Measurements from ENCODE around the gene SH3PXD2A. TPM values are rescaled to one million over a fixed set of nuclear protein-coding genes. Genes with fewer than 3 reads are reported as not detected.
A peak's percentile ranks its signal among the peaks of the same experiment; 100 is the strongest.
"Not testable (repeated sequence)": the region's sequence is repeated elsewhere in the genome, so short reads cannot be mapped to it uniquely, and the experiment has no call there.

Gene SH3PXD2A
- total and polyA plus RNA-seq, 4 donors = 23.1 to 41.2 (median 32.7) TPM

DNA sequence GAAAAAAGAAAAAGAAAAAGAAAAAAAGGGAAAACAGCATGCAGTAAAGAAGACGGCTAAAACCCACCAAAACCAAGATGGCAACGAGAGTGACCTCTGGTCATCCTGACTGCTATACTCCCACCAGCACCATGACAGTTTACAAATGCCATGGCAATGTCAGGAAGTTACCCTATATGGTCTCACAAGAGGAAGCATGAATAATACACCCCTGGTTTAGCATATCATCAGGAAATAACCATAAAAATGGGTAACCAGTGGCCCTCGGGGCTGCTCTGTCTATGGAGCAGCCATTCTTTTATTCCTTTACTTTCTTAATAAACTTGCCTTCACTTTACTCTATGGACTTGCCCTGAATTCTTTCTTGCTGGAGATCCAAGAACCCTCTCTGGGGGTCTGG lies 10.0 kb downstream of the SH3PXD2A start:
- not testable (repeated sequence) for DNase-seq (ENCODE audit: low read depth in 4 of 6, low spot score in 6 of 6); H3K4me3 ChIP-seq (ENCODE audit: low read depth, low read length); H3K27ac ChIP-seq (ENCODE audit: low read depth, low read length); H3K36me3 ChIP-seq (ENCODE audit: control insufficient read depth, insufficient read depth, low read length); H3K9me3 ChIP-seq (ENCODE audit: control insufficient read depth, insufficient read depth, low read length)
- Histone ChIP-seq H3K27me3 (ENCODE audit: control insufficient read depth, insufficient read depth, low read length) (peaks cover 11% of the 10 kb centered on the region), H3K4me1 (ENCODE audit: control insufficient read depth, insufficient read depth, low read length) (peaks cover 28% of the 10 kb centered on the region)
- WGBS (ENCODE audit: insufficient coverage) = 83% methylated on average over 2 of the region's 3 CpGs

DNA sequence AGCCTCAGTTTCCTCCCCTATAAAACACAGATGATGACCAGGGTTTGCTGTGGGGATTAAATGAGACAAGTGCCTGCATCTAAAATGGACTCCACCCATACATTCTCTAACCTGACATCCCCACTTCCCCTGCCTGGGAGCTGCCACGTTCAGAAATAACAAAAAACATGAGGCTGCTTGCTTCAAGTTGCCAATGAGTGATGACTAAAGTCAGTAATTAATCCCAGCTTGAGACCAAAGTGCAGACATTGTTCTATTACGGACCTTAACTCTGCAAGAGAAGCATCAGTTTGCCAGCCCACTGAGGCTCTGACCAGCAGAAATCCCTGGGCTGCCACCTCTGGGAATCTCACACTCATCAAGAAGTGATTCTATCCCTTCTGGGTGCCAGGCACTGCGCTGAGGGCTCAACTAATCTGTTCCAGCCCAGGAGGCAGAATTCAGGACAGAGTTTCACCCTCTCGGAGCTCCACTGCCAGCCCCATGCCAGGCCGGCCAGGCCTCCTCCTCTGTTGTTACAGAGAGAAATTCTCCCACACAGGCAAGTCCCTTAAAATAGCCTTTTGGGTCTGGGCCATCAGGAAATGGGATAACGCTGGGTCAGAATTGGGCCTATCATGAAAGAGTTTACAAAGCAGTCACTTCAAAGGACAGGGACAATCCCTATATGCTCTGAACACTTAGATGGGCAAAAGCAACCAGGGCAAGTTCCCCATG lies 11.4 kb downstream of the SH3PXD2A start:
- Histone ChIP-seq H3K27me3 (ENCODE audit: control insufficient read depth, insufficient read depth, low read length) (peaks cover 8% of the 10 kb centered on the region), H3K9me3 (ENCODE audit: control insufficient read depth, insufficient read depth, low read length) (no peaks in the 10 kb centered on the region), H3K36me3 (ENCODE audit: control insufficient read depth, insufficient read depth, low read length) (no peaks in the 10 kb centered on the region), H3K4me1 (ENCODE audit: control insufficient read depth, insufficient read depth, low read length) (peaks cover 29% of the 10 kb centered on the region), H3K4me3 (ENCODE audit: low read depth, low read length) (no peak overlapping the region), H3K27ac (ENCODE audit: low read depth, low read length) (no peak overlapping the region)
- DNase-seq (ENCODE audit: low read depth in 4 of 6, low spot score in 6 of 6) = no peak
- 58% methylated on average over 4 of the region's 6 CpGs for WGBS (ENCODE audit: insufficient coverage)

DNA sequence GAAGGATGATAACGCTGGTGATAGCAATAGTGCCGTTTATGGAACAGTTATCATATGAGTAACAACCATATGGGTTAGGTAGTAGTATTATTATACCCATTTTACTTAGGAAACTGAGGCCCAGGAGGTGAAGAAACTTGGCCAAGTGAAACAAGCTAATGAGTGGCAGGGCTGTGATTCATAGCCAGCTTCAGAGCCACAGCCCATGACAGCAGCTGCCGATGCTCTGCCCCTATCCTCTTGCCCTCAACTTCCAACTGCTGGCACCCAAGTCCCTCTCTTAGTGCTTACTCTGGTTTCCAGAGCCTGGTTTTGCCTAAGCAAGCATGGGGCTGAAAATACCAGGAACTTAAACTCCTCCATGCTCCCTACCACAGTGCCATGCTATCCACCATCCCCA lies 12.3 kb downstream of the SH3PXD2A start:
- H3K27ac ChIP-seq (ENCODE audit: low read depth, low read length) = no peak overlapping the region
- no peak for DNase-seq (ENCODE audit: low read depth in 4 of 6, low spot score in 6 of 6)
- H3K9me3 ChIP-seq (ENCODE audit: control insufficient read depth, insufficient read depth, low read length) = no peaks in the 10 kb centered on the region
- H3K27me3 ChIP-seq (ENCODE audit: control insufficient read depth, insufficient read depth, low read length) = peaks cover 4% of the 10 kb centered on the region
- peaks cover 36% of the 10 kb centered on the region for H3K4me1 ChIP-seq (ENCODE audit: control insufficient read depth, insufficient read depth, low read length)
- 89% methylated on average over 1 of the region's 3 CpGs for WGBS (ENCODE audit: insufficient coverage)
- H3K36me3 ChIP-seq (ENCODE audit: control insufficient read depth, insufficient read depth, low read length) = no peaks in the 10 kb centered on the region
- H3K4me3 ChIP-seq (ENCODE audit: low read depth, low read length) = no peak overlapping the region

DNA sequence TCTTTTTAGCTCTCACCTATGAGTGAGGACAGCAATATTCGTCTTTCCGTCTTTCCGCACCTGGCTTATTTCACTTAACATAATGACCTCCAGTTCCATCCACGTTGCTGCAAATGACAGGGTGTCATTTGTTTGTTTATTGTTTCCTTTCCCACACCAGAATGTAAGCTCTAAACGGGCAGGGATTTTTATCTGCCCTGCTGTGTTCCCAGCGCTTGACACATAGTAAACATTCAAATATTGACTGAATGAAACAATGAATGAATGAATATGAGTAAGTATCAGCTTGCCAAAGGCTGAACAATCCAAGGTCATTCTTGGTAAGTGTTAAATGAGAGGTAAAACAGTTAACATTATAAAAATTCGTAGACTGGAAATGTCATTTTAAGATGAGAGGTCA lies 12.8 kb downstream of the SH3PXD2A start:
- Histone ChIP-seq H3K36me3 (ENCODE audit: control insufficient read depth, insufficient read depth, low read length) (no peaks in the 10 kb centered on the region), H3K4me3 (ENCODE audit: low read depth, low read length) (no peak overlapping the region), H3K27ac (ENCODE audit: low read depth, low read length) (no peak overlapping the region), H3K9me3 (ENCODE audit: control insufficient read depth, insufficient read depth, low read length) (no peaks in the 10 kb centered on the region), H3K27me3 (ENCODE audit: control insufficient read depth, insufficient read depth, low read length) (peaks cover 6% of the 10 kb centered on the region), H3K4me1 (ENCODE audit: control insufficient read depth, insufficient read depth, low read length) (peaks cover 41% of the 10 kb centered on the region)
- no CpG with 5 or more reads among the region's 7 CpGs for WGBS (ENCODE audit: insufficient coverage)
- DNase-seq (ENCODE audit: low read depth in 4 of 6, low spot score in 6 of 6) = no peak

DNA sequence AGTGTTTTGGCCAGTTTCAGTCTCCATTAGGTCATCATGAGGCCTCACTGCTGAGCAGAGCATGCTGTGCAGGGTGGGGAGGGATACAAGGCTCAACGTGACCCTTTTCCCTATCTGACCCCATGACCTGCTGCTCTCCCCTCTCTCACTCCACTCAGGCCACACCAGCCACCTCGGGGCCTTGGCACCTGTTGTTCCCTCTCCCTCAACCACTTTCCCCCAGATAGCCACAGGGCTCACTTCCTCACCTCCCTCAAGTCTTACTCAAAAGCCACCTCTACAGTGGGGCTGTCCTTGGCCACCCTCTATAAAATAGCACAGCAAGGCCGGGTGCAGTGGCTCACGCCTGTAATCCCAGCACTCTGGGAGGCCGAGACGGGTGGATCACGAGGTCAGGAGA lies 13.9 kb downstream of the SH3PXD2A start:
- DNase-seq (ENCODE audit: low read depth in 4 of 6, low spot score in 6 of 6) = no peak
- no peak overlapping the region for H3K4me3 ChIP-seq (ENCODE audit: low read depth, low read length)
- H3K27me3 ChIP-seq (ENCODE audit: control insufficient read depth, insufficient read depth, low read length) = peaks cover 6% of the 10 kb centered on the region
- no peaks in the 10 kb centered on the region for H3K36me3 ChIP-seq (ENCODE audit: control insufficient read depth, insufficient read depth, low read length)
- 87% methylated on average over 3 of the region's 7 CpGs for WGBS (ENCODE audit: insufficient coverage)
- H3K4me1 ChIP-seq (ENCODE audit: control insufficient read depth, insufficient read depth, low read length) = peaks cover 46% of the 10 kb centered on the region
- no peak overlapping the region for H3K27ac ChIP-seq (ENCODE audit: low read depth, low read length)
- no peaks in the 10 kb centered on the region for H3K9me3 ChIP-seq (ENCODE audit: control insufficient read depth, insufficient read depth, low read length)

DNA sequence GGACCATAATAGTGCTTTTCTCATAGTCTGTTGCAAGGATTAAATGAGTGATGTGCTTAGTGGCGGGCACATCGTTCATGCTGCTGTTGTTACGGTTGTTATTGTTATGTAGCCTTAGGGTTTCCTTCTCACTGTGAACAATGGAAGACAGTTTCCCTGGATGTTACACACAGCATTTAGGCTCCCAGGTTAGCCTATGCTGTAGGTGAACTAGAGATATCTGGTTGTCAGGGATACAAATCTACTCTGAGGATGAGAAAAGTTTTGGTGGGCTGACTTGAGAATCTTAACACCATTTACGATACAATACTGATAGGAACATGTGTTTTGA lies 14.7 kb downstream of the SH3PXD2A start:
- Histone ChIP-seq H3K27me3 (ENCODE audit: control insufficient read depth, insufficient read depth, low read length) (peaks cover 6% of the 10 kb centered on the region), H3K4me3 (ENCODE audit: low read depth, low read length) (no peak overlapping the region), H3K9me3 (ENCODE audit: control insufficient read depth, insufficient read depth, low read length) (no peaks in the 10 kb centered on the region), H3K27ac (ENCODE audit: low read depth, low read length) (no peak overlapping the region), H3K4me1 (ENCODE audit: control insufficient read depth, insufficient read depth, low read length) (peaks cover 46% of the 10 kb centered on the region), H3K36me3 (ENCODE audit: control insufficient read depth, insufficient read depth, low read length) (no peaks in the 10 kb centered on the region)
- no peak for DNase-seq (ENCODE audit: low read depth in 4 of 6, low spot score in 6 of 6)
- 20% methylated on average over 1 of the region's 4 CpGs for WGBS (ENCODE audit: insufficient coverage)

DNA sequence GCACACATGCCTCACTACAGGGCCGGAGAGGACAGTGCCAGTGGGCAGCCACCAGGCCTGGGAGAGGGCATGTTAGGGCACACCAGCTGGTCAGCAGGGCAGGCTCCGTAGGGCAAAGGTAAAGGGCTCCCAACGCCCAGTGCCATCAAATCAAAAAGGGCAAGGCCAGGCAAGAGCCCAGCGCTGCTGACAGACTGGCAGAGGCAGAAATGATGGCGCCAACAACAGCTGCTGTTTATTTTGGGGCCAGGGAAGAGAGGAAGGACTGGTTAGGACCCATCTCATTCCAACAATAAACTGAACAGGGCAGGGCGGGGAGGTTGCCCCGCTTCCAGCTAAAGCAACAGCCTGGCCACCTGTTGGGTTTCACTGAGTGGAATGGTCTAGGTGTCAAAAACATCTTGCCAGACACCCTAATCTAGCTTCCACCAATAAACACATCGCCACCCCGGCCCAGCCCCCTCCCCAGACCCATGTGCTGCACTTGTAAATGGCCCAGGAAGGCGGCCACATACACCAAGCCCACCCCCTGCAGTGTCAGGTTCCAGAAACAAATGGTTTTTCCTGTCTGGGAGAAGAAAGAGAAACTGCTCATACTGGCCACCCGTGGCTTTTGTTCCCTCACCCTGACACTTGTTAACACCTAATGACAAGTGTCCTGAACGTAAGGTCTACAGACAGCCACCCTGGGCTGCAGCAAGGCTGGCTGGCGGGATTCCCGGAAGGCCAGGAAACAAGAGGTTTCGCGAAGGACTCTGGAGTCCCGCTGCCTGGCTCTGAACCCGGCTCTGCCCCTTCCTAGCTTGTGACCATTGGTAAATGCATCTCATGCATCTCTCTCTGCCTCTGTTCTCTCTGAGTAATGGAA lies 15.3 kb downstream of the SH3PXD2A start:
- Histone ChIP-seq H3K4me3 (ENCODE audit: low read depth, low read length) (no peak overlapping the region), H3K9me3 (ENCODE audit: control insufficient read depth, insufficient read depth, low read length) (no peaks in the 10 kb centered on the region), H3K4me1 (ENCODE audit: control insufficient read depth, insufficient read depth, low read length) (peaks cover 52% of the 10 kb centered on the region), H3K36me3 (ENCODE audit: control insufficient read depth, insufficient read depth, low read length) (no peaks in the 10 kb centered on the region), H3K27me3 (ENCODE audit: control insufficient read depth, insufficient read depth, low read length) (peaks cover 6% of the 10 kb centered on the region), H3K27ac (ENCODE audit: low read depth, low read length) (peak overlapping the region; percentile 50)
- 38% methylated on average over 14 of the region's 18 CpGs for WGBS (ENCODE audit: insufficient coverage)
- DNase-seq (ENCODE audit: low read depth in 4 of 6, low spot score in 6 of 6) = peak in 2 of 6 donors; percentile 37 to 48

DNA sequence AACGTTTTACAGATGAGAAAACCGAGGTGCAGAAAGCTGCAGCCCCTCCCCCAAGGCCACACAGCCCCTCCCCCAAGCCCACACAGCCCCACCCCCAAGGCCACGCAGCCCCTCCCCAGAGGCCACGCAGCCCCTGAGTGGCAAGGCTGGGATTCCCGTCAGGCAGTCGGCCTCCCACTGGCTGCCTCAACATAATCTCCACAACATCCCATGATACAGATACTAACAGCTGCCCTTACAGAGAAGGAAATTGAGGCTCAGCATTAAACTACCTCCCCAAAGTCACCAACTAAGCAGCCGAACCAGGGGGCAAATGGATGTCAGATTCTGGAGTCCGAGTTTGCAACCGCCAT lies 15.9 kb downstream of the SH3PXD2A start:
- no peak for DNase-seq (ENCODE audit: low read depth in 4 of 6, low spot score in 6 of 6)
- WGBS (ENCODE audit: insufficient coverage) = 72% methylated on average over 8 of the region's 9 CpGs
- Histone ChIP-seq H3K27me3 (ENCODE audit: control insufficient read depth, insufficient read depth, low read length) (peaks cover 6% of the 10 kb centered on the region), H3K9me3 (ENCODE audit: control insufficient read depth, insufficient read depth, low read length) (no peaks in the 10 kb centered on the region), H3K4me3 (ENCODE audit: low read depth, low read length) (no peak overlapping the region), H3K36me3 (ENCODE audit: control insufficient read depth, insufficient read depth, low read length) (no peaks in the 10 kb centered on the region), H3K27ac (ENCODE audit: low read depth, low read length) (peak overlapping the region; percentile 50), H3K4me1 (ENCODE audit: control insufficient read depth, insufficient read depth, low read length) (peaks cover 58% of the 10 kb centered on the region)

DNA sequence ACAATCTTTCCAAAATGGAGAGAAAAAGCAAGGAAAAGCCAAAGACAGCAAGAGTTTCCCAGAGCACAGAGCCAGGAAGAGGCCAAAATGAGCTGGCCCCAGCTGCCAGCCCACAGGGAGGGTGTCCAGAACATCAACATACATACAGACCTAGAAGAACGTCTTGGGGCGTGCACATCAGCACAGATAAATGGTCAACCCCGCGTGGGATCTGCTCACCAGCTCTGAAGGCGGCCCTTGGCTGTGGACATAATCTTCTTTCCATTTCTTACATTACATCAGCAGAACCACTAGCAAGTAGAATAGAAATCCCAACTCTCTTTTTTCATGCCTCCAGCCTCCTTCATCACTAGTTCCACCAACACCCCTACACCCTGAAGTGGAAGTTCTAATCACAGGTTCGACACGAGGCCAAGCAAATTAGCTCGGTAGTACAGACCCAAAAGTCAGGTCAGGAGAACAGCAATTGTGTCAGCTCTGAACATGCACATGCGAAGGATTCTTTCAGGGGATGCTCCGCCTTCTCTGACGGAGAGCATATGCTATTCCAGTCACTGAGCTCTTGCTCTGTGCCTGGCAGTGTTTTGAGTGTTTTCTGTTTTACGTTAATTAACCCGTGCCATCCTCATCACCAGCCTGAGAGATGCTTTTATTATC lies 16.4 kb downstream of the SH3PXD2A start:
- no peaks in the 10 kb centered on the region for H3K9me3 ChIP-seq (ENCODE audit: control insufficient read depth, insufficient read depth, low read length)
- no peak overlapping the region for H3K4me3 ChIP-seq (ENCODE audit: low read depth, low read length)
- H3K27me3 ChIP-seq (ENCODE audit: control insufficient read depth, insufficient read depth, low read length) = peaks cover 6% of the 10 kb centered on the region
- peaks cover 59% of the 10 kb centered on the region for H3K4me1 ChIP-seq (ENCODE audit: control insufficient read depth, insufficient read depth, low read length)
- DNase-seq (ENCODE audit: low read depth in 4 of 6, low spot score in 6 of 6) = peak in 1 of 6 donors; percentile 39
- 84% methylated on average over 11 of the region's 13 CpGs for WGBS (ENCODE audit: insufficient coverage)
- H3K36me3 ChIP-seq (ENCODE audit: control insufficient read depth, insufficient read depth, low read length) = no peaks in the 10 kb centered on the region
- peak overlapping the region; percentile 50 for H3K27ac ChIP-seq (ENCODE audit: low read depth, low read length)

Measured in spinal cord (tissue), 10 donors.